Measurements from ENCODE around the gene TRIO. TPM values are rescaled to one million over a fixed set of nuclear protein-coding genes. Genes with fewer than 3 reads are reported as not detected.

The TRIO gene
- total RNA-seq, 2 experiments from 2014 or later: 9.2 to 11.3 TPM

- no peaks in the 10 kb centered on the region for H3K27me3 Mint-ChIP-seq
These were observed 314.3 kb downstream of the TRIO start for GRCh38 chr5:14457476-14457875.

GRCh38 chr5:14458414-14458813, 315.3 kb downstream of the TRIO start:
- H3K9me3 Mint-ChIP-seq (ENCODE audit: low read depth): no peaks in the 10 kb centered on the region
- POLR2A ChIA-PET: no interaction called here
- no peaks in the 10 kb centered on the region for H3K36me3 Mint-ChIP-seq (ENCODE audit: low read depth)
- H3K27ac Mint-ChIP-seq: no peak overlapping the region
- CTCF ChIA-PET: interaction anchor here (1.0 kb wide), 1 partner anchor 216 kb away, joined by 3 read pairs; no protein-coding TSS in a partner anchor
- DNase-seq: no peak
- no peaks in the 10 kb centered on the region for H3K4me1 Mint-ChIP-seq
- no peak overlapping the region for H3K4me3 Mint-ChIP-seq
- intact Hi-C loops (cut with DNase I, micrococcal nuclease): no loop called here
- no peaks in the 10 kb centered on the region for H3K27me3 Mint-ChIP-seq
- no peak for ATAC-seq

More at GRCh38 chr5:14457476-14457875, 314.3 kb downstream of the TRIO start:
- CTCF ChIA-PET: interaction anchor here (0.6 to 1.0 kb wide), 2 partner anchors 134 to 217 kb away, joined by 3 read pairs; no protein-coding TSS in a partner anchor
- intact Hi-C loops (cut with DNase I, micrococcal nuclease): no loop called here
- POLR2A ChIA-PET: no interaction called here
- DNase-seq (no peak), ATAC-seq (no peak)
- H3K36me3 Mint-ChIP-seq (ENCODE audit: low read depth): no peaks in the 10 kb centered on the region
- H3K27ac Mint-ChIP-seq: no peak overlapping the region
- H3K9me3 Mint-ChIP-seq (ENCODE audit: low read depth): no peaks in the 10 kb centered on the region
- no peaks in the 10 kb centered on the region for H3K4me1 Mint-ChIP-seq
- H3K4me3 Mint-ChIP-seq: no peak overlapping the region

GRCh38 chr5:14460844-14461398, 317.8 kb downstream of the TRIO start:
- no peak overlapping the region for H3K27ac Mint-ChIP-seq
- ChIA-PET CTCF (no interaction called here), POLR2A (no interaction called here)
- no peaks in the 10 kb centered on the region for H3K36me3 Mint-ChIP-seq (ENCODE audit: low read depth)
- no peaks in the 10 kb centered on the region for H3K27me3 Mint-ChIP-seq
- H3K9me3 Mint-ChIP-seq (ENCODE audit: low read depth): no peaks in the 10 kb centered on the region
- ATAC-seq (no peak), DNase-seq (no peak)
- intact Hi-C loops (cut with DNase I, micrococcal nuclease): no loop called here
- H3K4me1 Mint-ChIP-seq: no peaks in the 10 kb centered on the region
- H3K4me3 Mint-ChIP-seq: no peak overlapping the region

GRCh38 chr5:14462681-14463080, 319.5 kb downstream of the TRIO start:
- Mint-ChIP-seq H3K4me1 (no peaks in the 10 kb centered on the region), H3K27ac (no peak overlapping the region), H3K36me3 (ENCODE audit: low read depth) (no peaks in the 10 kb centered on the region), H3K9me3 (ENCODE audit: low read depth) (no peaks in the 10 kb centered on the region), H3K27me3 (no peaks in the 10 kb centered on the region), H3K4me3 (no peak overlapping the region)
- ATAC-seq: no peak
- intact Hi-C loops (cut with DNase I, micrococcal nuclease): no loop called here
- ChIA-PET POLR2A (no interaction called here), CTCF (interaction anchor here (0.6 kb wide), 2 partner anchors 84 to 186 kb away, joined by 3 read pairs; no protein-coding TSS in a partner anchor)
- no peak for DNase-seq

- Mint-ChIP-seq H3K36me3 (ENCODE audit: low read depth) (no peaks in the 10 kb centered on the region), H3K4me3 (no peak overlapping the region)
These were observed 320.5 kb downstream of the TRIO start for GRCh38 chr5:14463629-14464028.

GRCh38 chr5:14464096-14464495, 321.0 kb downstream of the TRIO start:
- no peak for ATAC-seq
- intact Hi-C loops (cut with DNase I, micrococcal nuclease): no loop called here
- Mint-ChIP-seq H3K27me3 (no peaks in the 10 kb centered on the region), H3K4me3 (no peak overlapping the region), H3K36me3 (ENCODE audit: low read depth) (no peaks in the 10 kb centered on the region), H3K27ac (no peak overlapping the region), H3K9me3 (ENCODE audit: low read depth) (no peaks in the 10 kb centered on the region), H3K4me1 (no peaks in the 10 kb centered on the region)
- CTCF ChIA-PET: no interaction called here
- POLR2A ChIA-PET: interaction anchor here (0.7 kb wide), 1 partner anchor 77 kb away, joined by 3 read pairs; no protein-coding TSS in a partner anchor
- no peak for DNase-seq

More at GRCh38 chr5:14463629-14464028, 320.5 kb downstream of the TRIO start:
- intact Hi-C loops (cut with DNase I, micrococcal nuclease): no loop called here
- ChIA-PET CTCF (no interaction called here), POLR2A (no interaction called here)
- no peaks in the 10 kb centered on the region for H3K27me3 Mint-ChIP-seq
- DNase-seq (no peak), ATAC-seq (no peak)
- no peaks in the 10 kb centered on the region for H3K9me3 Mint-ChIP-seq (ENCODE audit: low read depth)
- no peaks in the 10 kb centered on the region for H3K4me1 Mint-ChIP-seq
- no peak overlapping the region for H3K27ac Mint-ChIP-seq

- H3K4me1 Mint-ChIP-seq: no peaks in the 10 kb centered on the region
- no peak for DNase-seq
- H3K27ac Mint-ChIP-seq: no peak overlapping the region
- H3K36me3 Mint-ChIP-seq (ENCODE audit: low read depth): no peaks in the 10 kb centered on the region
- ATAC-seq: no peak
- H3K4me3 Mint-ChIP-seq: no peak overlapping the region
- no peaks in the 10 kb centered on the region for H3K27me3 Mint-ChIP-seq
- no peaks in the 10 kb centered on the region for H3K9me3 Mint-ChIP-seq (ENCODE audit: low read depth)
- ChIA-PET POLR2A (interaction anchor here (0.7 kb wide), 1 partner anchor 78 kb away, joined by 3 read pairs; no protein-coding TSS in a partner anchor), CTCF (interaction anchor here (0.6 to 1.2 kb wide), 2 partner anchors 64 to 214 kb away, joined by 3 read pairs; no protein-coding TSS in a partner anchor)
- intact Hi-C loops (cut with DNase I, micrococcal nuclease): no loop called here
These were observed 321.5 kb downstream of the TRIO start for GRCh38 chr5:14464671-14465070.

- H3K27me3 Mint-ChIP-seq: no peaks in the 10 kb centered on the region
- no peak for ATAC-seq
- no peak overlapping the region for H3K4me3 Mint-ChIP-seq
- no peaks in the 10 kb centered on the region for H3K4me1 Mint-ChIP-seq
- no peak overlapping the region for H3K27ac Mint-ChIP-seq
- no peaks in the 10 kb centered on the region for H3K36me3 Mint-ChIP-seq (ENCODE audit: low read depth)
- no peaks in the 10 kb centered on the region for H3K9me3 Mint-ChIP-seq (ENCODE audit: low read depth)
- intact Hi-C loops (cut with DNase I, micrococcal nuclease): no loop called here
- POLR2A ChIA-PET: interaction anchor here (0.7 kb wide), 1 partner anchor 78 kb away, joined by 3 read pairs; no protein-coding TSS in a partner anchor
- CTCF ChIA-PET: interaction anchor here (0.6 to 1.2 kb wide), 2 partner anchors 65 to 214 kb away, joined by 3 read pairs; no protein-coding TSS in a partner anchor
- DNase-seq: no peak
These were observed 322.0 kb downstream of the TRIO start for GRCh38 chr5:14465116-14465515.

GRCh38 chr5:14465776-14466175, 322.6 kb downstream of the TRIO start:
- ATAC-seq (no peak), DNase-seq (no peak)
- Mint-ChIP-seq H3K27ac (no peak overlapping the region), H3K36me3 (ENCODE audit: low read depth) (no peaks in the 10 kb centered on the region), H3K9me3 (ENCODE audit: low read depth) (no peaks in the 10 kb centered on the region), H3K4me1 (no peaks in the 10 kb centered on the region), H3K4me3 (no peak overlapping the region), H3K27me3 (no peaks in the 10 kb centered on the region)
- ChIA-PET CTCF (no interaction called here), POLR2A (no interaction called here)
- intact Hi-C loops (cut with DNase I, micrococcal nuclease): no loop called here

GRCh38 chr5:14467251-14467650, 324.1 kb downstream of the TRIO start:
- POLR2A ChIA-PET: no interaction called here
- H3K36me3 Mint-ChIP-seq (ENCODE audit: low read depth): no peaks in the 10 kb centered on the region
- no peaks in the 10 kb centered on the region for H3K9me3 Mint-ChIP-seq (ENCODE audit: low read depth)
- no peak overlapping the region for H3K4me3 Mint-ChIP-seq
- DNase-seq (no peak), ATAC-seq (no peak)
- intact Hi-C loops (cut with DNase I, micrococcal nuclease): no loop called here
- no peaks in the 10 kb centered on the region for H3K4me1 Mint-ChIP-seq
- CTCF ChIA-PET: interaction anchor here (0.7 kb wide), 1 partner anchor 68 kb away, joined by 5 read pairs; no protein-coding TSS in a partner anchor
- no peak overlapping the region for H3K27ac Mint-ChIP-seq
- H3K27me3 Mint-ChIP-seq: no peaks in the 10 kb centered on the region

- Mint-ChIP-seq H3K27me3 (no peaks in the 10 kb centered on the region), H3K27ac (no peak overlapping the region), H3K4me1 (no peaks in the 10 kb centered on the region), H3K9me3 (ENCODE audit: low read depth) (no peaks in the 10 kb centered on the region), H3K4me3 (no peak overlapping the region), H3K36me3 (ENCODE audit: low read depth) (no peaks in the 10 kb centered on the region)
- ATAC-seq (no peak), DNase-seq (no peak)
- intact Hi-C loops (cut with DNase I, micrococcal nuclease): no loop called here
- POLR2A ChIA-PET: no interaction called here
- CTCF ChIA-PET: interaction anchor here (0.7 kb wide), 1 partner anchor 68 kb away, joined by 5 read pairs; no protein-coding TSS in a partner anchor
These were observed 324.7 kb downstream of the TRIO start for GRCh38 chr5:14467886-14468285.

- no peak overlapping the region for H3K4me3 Mint-ChIP-seq
- H3K36me3 Mint-ChIP-seq (ENCODE audit: low read depth): no peaks in the 10 kb centered on the region
- no peaks in the 10 kb centered on the region for H3K9me3 Mint-ChIP-seq (ENCODE audit: low read depth)
- CTCF ChIA-PET: interaction anchor here (0.9 to 1.0 kb wide), 3 partner anchors 14 to 179 kb away, joined by 3 to 4 read pairs (median 3); no protein-coding TSS in a partner anchor
- no peak overlapping the region for H3K27ac Mint-ChIP-seq
- POLR2A ChIA-PET: no interaction called here
- DNase-seq (no peak), ATAC-seq (no peak)
- H3K4me1 Mint-ChIP-seq: no peaks in the 10 kb centered on the region
- no peaks in the 10 kb centered on the region for H3K27me3 Mint-ChIP-seq
- intact Hi-C loops (cut with DNase I, micrococcal nuclease): no loop called here
These were observed 326.6 kb downstream of the TRIO start for GRCh38 chr5:14469551-14470377.
